HG03064 (cell line): ENCODE data around the gene PSTK.

Source experiments
- ATAC-seq: cut with Tn5 transposase; IDR thresholded peaks from one replicate; pipeline ENCODE4 v1.9.1; 2021; ENCODE audit warnings: low read depth; ENCODE audit not compliant: unreplicated experiment

The PSTK gene

GRCh38 chr10:122980209-122981065, at the start of gene PSTK:
Gene PSTK, plus strand, starts transcription at chr10:122980401. Its CDS starts 79 bp downstream, at chr10:122980480.
- ATAC-seq: peak; percentile 95

GRCh38 chr10:122931088-122931906, 48.9 kb upstream of the PSTK start:
- ATAC-seq: no peak

GRCh38 chr10:122939133-122939855, 40.9 kb upstream of the PSTK start:
- no peak for ATAC-seq

GRCh38 chr10:122939856-122940543, 40.2 kb upstream of the PSTK start:
- no peak for ATAC-seq

GRCh38 chr10:122949296-122949695, 30.9 kb upstream of the PSTK start:
- no peak for ATAC-seq

- ATAC-seq: peak; percentile 96
Measured at GRCh38 chr10:122953902-122954730, 26.1 kb upstream of the PSTK start, which contains the start of gene C10orf88. Gene C10orf88, minus strand, starts transcription at chr10:122954227. Its CDS starts 49 bp downstream, at chr10:122954178.

GRCh38 chr10:122954731-122955050, 25.5 kb upstream of the PSTK start:
- ATAC-seq: no peak

- no peak for ATAC-seq
Measured at GRCh38 chr10:122955892-122956291, 24.3 kb upstream of the PSTK start.

- no peak for ATAC-seq
Measured at GRCh38 chr10:122957474-122957873, 22.7 kb upstream of the PSTK start.

GRCh38 chr10:122962405-122962804, 17.8 kb upstream of the PSTK start:
- no peak for ATAC-seq

GRCh38 chr10:122966879-122967278, 13.3 kb upstream of the PSTK start:
- no peak for ATAC-seq

GRCh38 chr10:122968698-122969097, 11.5 kb upstream of the PSTK start:
- no peak for ATAC-seq

GRCh38 chr10:122974023-122974422, 6.2 kb upstream of the PSTK start:
- no peak for ATAC-seq

- no peak for ATAC-seq
Measured at GRCh38 chr10:122974543-122975064, 5.6 kb upstream of the PSTK start.

GRCh38 chr10:122981066-122981464, 864 bp downstream of the PSTK start:
- no peak for ATAC-seq

- no peak for ATAC-seq
Measured at GRCh38 chr10:122983898-122984297, 3.7 kb downstream of the PSTK start.

GRCh38 chr10:122984708-122985107, 4.5 kb downstream of the PSTK start:
- ATAC-seq: no peak

- ATAC-seq: no peak
Measured at GRCh38 chr10:122986335-122986734, 6.1 kb downstream of the PSTK start.

GRCh38 chr10:122988501-122988900, 8.3 kb downstream of the PSTK start:
- no peak for ATAC-seq
